ENCODE data around the gene GATA3. TPM values are rescaled to one million over a fixed set of nuclear protein-coding genes. Genes with fewer than 3 reads are reported as not detected.

GATA3 gene
- total RNA-seq, 1 donor from 2014 or later = not detected

- H3F3A ChIP-seq (ENCODE audit: low read depth) = peaks cover 45% of the 10 kb centered on the region
- Mint-ChIP-seq H3K27me3 (ENCODE audit: insufficient read depth, low read depth) (peaks cover 100% of the 10 kb centered on the region), H3K36me3 (no peaks in the 10 kb centered on the region), H3K27ac (no peak overlapping the region), H3K4me1 (peaks cover 37% of the 10 kb centered on the region), H3K4me3 (no peak overlapping the region), H3K9me3 (no peaks in the 10 kb centered on the region)
- peak overlapping the region; percentile 41 for H3K4me2 ChIP-seq
- TF ChIP-seq, protein P1, sequence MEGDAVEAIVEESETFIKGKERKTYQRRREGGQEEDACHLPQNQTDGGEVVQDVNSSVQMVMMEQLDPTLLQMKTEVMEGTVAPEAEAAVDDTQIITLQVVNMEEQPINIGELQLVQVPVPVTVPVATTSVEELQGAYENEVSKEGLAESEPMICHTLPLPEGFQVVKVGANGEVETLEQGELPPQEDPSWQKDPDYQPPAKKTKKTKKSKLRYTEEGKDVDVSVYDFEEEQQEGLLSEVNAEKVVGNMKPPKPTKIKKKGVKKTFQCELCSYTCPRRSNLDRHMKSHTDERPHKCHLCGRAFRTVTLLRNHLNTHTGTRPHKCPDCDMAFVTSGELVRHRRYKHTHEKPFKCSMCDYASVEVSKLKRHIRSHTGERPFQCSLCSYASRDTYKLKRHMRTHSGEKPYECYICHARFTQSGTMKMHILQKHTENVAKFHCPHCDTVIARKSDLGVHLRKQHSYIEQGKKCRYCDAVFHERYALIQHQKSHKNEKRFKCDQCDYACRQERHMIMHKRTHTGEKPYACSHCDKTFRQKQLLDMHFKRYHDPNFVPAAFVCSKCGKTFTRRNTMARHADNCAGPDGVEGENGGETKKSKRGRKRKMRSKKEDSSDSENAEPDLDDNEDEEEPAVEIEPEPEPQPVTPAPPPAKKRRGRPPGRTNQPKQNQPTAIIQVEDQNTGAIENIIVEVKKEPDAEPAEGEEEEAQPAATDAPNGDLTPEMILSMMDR (IDR thresholded peaks at IDR 0.05) = no peak
- TF ChIP-seq EZH2 (IDR thresholded peaks at IDR 0.05) (peak; percentile 89), EZH2phosphoT487 (IDR thresholded peaks at IDR 0.05) (peak; percentile 82)
- H3K4me1 ChIP-seq = peaks cover 25% of the 10 kb centered on the region
- H3K79me2 ChIP-seq (ENCODE audit: low read depth) = no peaks in the 10 kb centered on the region
- H3K9ac ChIP-seq = no peak overlapping the region
- peaks cover 100% of the 10 kb centered on the region for H3K27me3 ChIP-seq
- no peak overlapping the region for H2AFZ ChIP-seq (replicated peaks)
- H3K36me3 ChIP-seq = no peaks in the 10 kb centered on the region
- no peak overlapping the region for H3K4me3 ChIP-seq
- peaks cover 98% of the 10 kb centered on the region for H4K20me1 ChIP-seq (ENCODE audit: low read depth)
- no peaks in the 10 kb centered on the region for H3K9me3 ChIP-seq (ENCODE audit: low read depth)
- H3K27ac ChIP-seq = no peak overlapping the region
- DNase-seq (ENCODE audit: low spot score) = peak; percentile 46
Measured at GRCh38 chr10:8042721-8043568, 11.5 kb upstream of the GATA3 start.

- Mint-ChIP-seq H3K36me3 (no peaks in the 10 kb centered on the region), H3K27ac (no peak overlapping the region), H3K4me1 (peaks cover 32% of the 10 kb centered on the region), H3K4me3 (no peak overlapping the region), H3K27me3 (ENCODE audit: insufficient read depth, low read depth) (peaks cover 96% of the 10 kb centered on the region), H3K9me3 (no peaks in the 10 kb centered on the region)
- H3K9me3 ChIP-seq (ENCODE audit: low read depth) = no peaks in the 10 kb centered on the region
- peaks cover 98% of the 10 kb centered on the region for H4K20me1 ChIP-seq (ENCODE audit: low read depth)
- TF ChIP-seq EZH2phosphoT487 (IDR thresholded peaks at IDR 0.05) = no peak
- TF ChIP-seq, protein P1 (IDR thresholded peaks at IDR 0.05) = peak; percentile 45
- no peaks in the 10 kb centered on the region for H3K36me3 ChIP-seq
- no peak overlapping the region for H3K4me3 ChIP-seq
- H3K9ac ChIP-seq = no peak overlapping the region
- peak overlapping the region; percentile 41 for H3K4me2 ChIP-seq
- DNase-seq (ENCODE audit: low spot score) = peak; percentile 82
- peaks cover 100% of the 10 kb centered on the region for H3K27me3 ChIP-seq
- peaks cover 33% of the 10 kb centered on the region for H3K4me1 ChIP-seq
- no peak overlapping the region for H3K27ac ChIP-seq
- no peaks in the 10 kb centered on the region for H3K79me2 ChIP-seq (ENCODE audit: low read depth)
- H3F3A ChIP-seq (ENCODE audit: low read depth) = peaks cover 53% of the 10 kb centered on the region
- no peak overlapping the region for H2AFZ ChIP-seq (replicated peaks)
Measured at GRCh38 chr10:8043569-8044306, 10.8 kb upstream of the GATA3 start.

DNA sequence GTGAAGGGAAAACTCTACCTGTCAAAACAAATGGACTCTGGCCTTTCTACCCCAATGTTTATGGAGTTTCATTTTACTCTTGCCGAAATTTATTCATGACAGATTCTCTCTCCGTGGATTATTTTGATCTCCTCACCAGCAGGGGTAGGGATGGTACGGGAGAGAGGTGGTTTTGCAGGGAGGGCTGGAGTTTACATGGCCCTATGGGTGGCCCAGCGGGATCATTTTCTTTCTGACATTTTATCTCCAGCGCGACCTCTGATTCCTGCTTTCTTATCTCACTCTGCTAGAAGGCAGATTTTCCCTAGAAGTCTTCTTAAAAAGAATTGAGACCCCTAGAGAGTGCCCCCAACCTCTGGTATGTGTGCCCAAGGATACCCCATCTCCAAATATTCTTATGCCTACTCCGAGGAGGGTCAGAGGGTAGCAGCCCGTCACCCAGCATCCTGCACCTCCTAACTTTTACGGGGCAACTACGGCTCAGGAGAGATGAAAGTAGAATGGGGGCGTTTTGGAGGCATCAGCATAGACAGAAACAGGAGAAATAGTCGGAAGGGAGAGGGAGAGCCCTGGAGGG, 10.1 kb upstream of the GATA3 start:
- H3K4me1 ChIP-seq = peaks cover 38% of the 10 kb centered on the region
- H3K4me1 Mint-ChIP-seq = peaks cover 35% of the 10 kb centered on the region
- TF ChIP-seq EZH2 (IDR thresholded peaks at IDR 0.05) = peak; percentile 39
- TF ChIP-seq, protein P1 (IDR thresholded peaks at IDR 0.05) = no peak
- no peak for TF ChIP-seq EZH2phosphoT487 (IDR thresholded peaks at IDR 0.05)

More for the DNA sequence above, 10.1 kb upstream of the GATA3 start:
- H3K4me3 Mint-ChIP-seq = peak overlapping the region; percentile 59
- Histone ChIP-seq H3K4me2 (peak overlapping the region; percentile 76), H3F3A (ENCODE audit: low read depth) (peaks cover 53% of the 10 kb centered on the region), H3K79me2 (ENCODE audit: low read depth) (no peaks in the 10 kb centered on the region), H3K27ac (no peak overlapping the region), H3K4me3 (peak overlapping the region; percentile 35), H3K36me3 (no peaks in the 10 kb centered on the region), H2AFZ (replicated peaks) (no peak overlapping the region), H4K20me1 (ENCODE audit: low read depth) (peaks cover 97% of the 10 kb centered on the region), H3K9me3 (ENCODE audit: low read depth) (no peaks in the 10 kb centered on the region), H3K27me3 (peaks cover 100% of the 10 kb centered on the region), H3K9ac (no peak overlapping the region)
- no peaks in the 10 kb centered on the region for H3K36me3 Mint-ChIP-seq
- H3K27ac Mint-ChIP-seq = no peak overlapping the region
- H3K9me3 Mint-ChIP-seq = no peaks in the 10 kb centered on the region
- peaks cover 95% of the 10 kb centered on the region for H3K27me3 Mint-ChIP-seq (ENCODE audit: insufficient read depth, low read depth)
- peak; percentile 10 for DNase-seq (ENCODE audit: low spot score)

Data from neural progenitor cell (in vitro differentiated cells).